ENCODE results near the gene PSMA5. TPM values are rescaled to one million over a fixed set of nuclear protein-coding genes. Genes with fewer than 3 reads are reported as not detected.

PSMA5 gene
- total RNA-seq, 5 donors from 2014 or later (not counting 1 experiment from before 2014, with no cell fraction given), result 41.1 to 91.2 (median 75.5) TPM

GRCh38 chr1:109354929-109355328 lies 71.3 kb downstream of the PSMA5 start:
- H3K4me1 ChIP-seq (ENCODE audit: control insufficient read depth in 1 of 2, extremely low read depth in 1 of 2, insufficient read depth in 2 of 2, low read length in 2 of 2), result no peaks in the 10 kb centered on the region
- no peaks in the 10 kb centered on the region for H3K9me3 ChIP-seq
- H3K27ac ChIP-seq (ENCODE audit: low read length), result no peak overlapping the region
- no peaks in the 10 kb centered on the region for H3K36me3 ChIP-seq (ENCODE audit: control insufficient read depth in 2 of 2, extremely low read depth in 1 of 2, insufficient read depth in 1 of 2, low read length in 1 of 2)
- ChIA-PET CTCF (interaction anchor here in 1 of 2 donors (1.0 kb wide), 1 partner anchor 13 kb away, joined by 3 read pairs; no protein-coding TSS in a partner anchor), POLR2A (no interaction called here)
- no peaks in the 10 kb centered on the region for H3K36me3 Mint-ChIP-seq
- H3K4me3 ChIP-seq (ENCODE audit: control insufficient read depth in 1 of 2, extremely low read depth in 1 of 2, low read length in 1 of 2), result no peak overlapping the region
- WGBS (ENCODE audit: insufficient coverage), result no CpG with 5 or more reads among the region's 3 CpGs
- H3K27me3 Mint-ChIP-seq, result peaks cover 5 to 8% of the 10 kb centered on the region in 2 donors
- H3K27ac Mint-ChIP-seq, result no peak overlapping the region
- ATAC-seq (replicated peaks in 1 of 4), result no peak
- H3K4me1 Mint-ChIP-seq, result peaks cover 3 to 7% (median 4%) of the 10 kb centered on the region in 3 donors
- no peaks in the 10 kb centered on the region for H3K9me3 Mint-ChIP-seq
- peaks cover 0 to 9% of the 10 kb centered on the region in 2 experiments for H3K27me3 ChIP-seq (replicated peaks in 1 of 2; ENCODE audit: control insufficient read depth in 2 of 2, extremely low read depth in 1 of 2, insufficient read depth in 2 of 2, low read length in 1 of 2)
- DNase-seq, result no peak
- H3K4me3 Mint-ChIP-seq, result no peak overlapping the region

DNA sequence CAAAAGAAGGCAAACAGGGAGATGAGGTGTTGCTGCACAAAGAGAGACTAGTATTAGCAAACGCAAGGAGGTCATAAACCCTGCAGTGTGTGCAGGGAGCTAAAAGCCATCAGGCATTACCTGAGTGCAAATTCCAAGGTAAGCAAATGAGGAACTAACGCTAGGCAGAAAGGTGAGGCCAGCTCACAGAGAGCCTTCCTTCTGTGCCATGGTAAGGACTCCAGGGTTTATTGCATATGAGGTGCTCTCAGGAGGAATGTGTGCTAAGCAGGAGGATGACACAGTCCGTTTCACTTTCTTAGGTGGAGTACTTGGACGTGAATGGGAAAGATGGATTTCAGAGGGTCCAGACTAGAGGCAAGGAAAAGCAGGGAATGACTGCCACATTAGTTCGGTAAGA lies 74.8 kb downstream of the PSMA5 start:
- Histone ChIP-seq H3K36me3 (ENCODE audit: control insufficient read depth in 2 of 2, extremely low read depth in 1 of 2, insufficient read depth in 1 of 2, low read length in 1 of 2) (no peaks in the 10 kb centered on the region), H3K4me1 (ENCODE audit: control insufficient read depth in 1 of 2, extremely low read depth in 1 of 2, insufficient read depth in 2 of 2, low read length in 2 of 2) (no peaks in the 10 kb centered on the region), H3K27ac (ENCODE audit: low read length) (no peak overlapping the region), H3K4me3 (ENCODE audit: control insufficient read depth in 1 of 2, extremely low read depth in 1 of 2, low read length in 1 of 2) (no peak overlapping the region), H3K27me3 (replicated peaks in 1 of 2; ENCODE audit: control insufficient read depth in 2 of 2, extremely low read depth in 1 of 2, insufficient read depth in 2 of 2, low read length in 1 of 2) (peaks cover 0 to 14% of the 10 kb centered on the region in 2 experiments), H3K9me3 (no peaks in the 10 kb centered on the region)
- ATAC-seq (replicated peaks in 1 of 4) (no peak), DNase-seq (no peak)
- H3K4me1 Mint-ChIP-seq, result peaks cover 3 to 7% (median 4%) of the 10 kb centered on the region in 3 donors
- no peak overlapping the region for H3K27ac Mint-ChIP-seq
- CTCF ChIA-PET, result no interaction called here
- no peaks in the 10 kb centered on the region for H3K36me3 Mint-ChIP-seq
- WGBS (ENCODE audit: insufficient coverage), result 79% methylated on average over 5 of the region's 5 CpGs
- POLR2A ChIA-PET, result no interaction called here
- peaks cover 5 to 6% of the 10 kb centered on the region in 2 donors for H3K27me3 Mint-ChIP-seq
- H3K4me3 Mint-ChIP-seq, result no peak overlapping the region
- no peaks in the 10 kb centered on the region for H3K9me3 Mint-ChIP-seq

DNA sequence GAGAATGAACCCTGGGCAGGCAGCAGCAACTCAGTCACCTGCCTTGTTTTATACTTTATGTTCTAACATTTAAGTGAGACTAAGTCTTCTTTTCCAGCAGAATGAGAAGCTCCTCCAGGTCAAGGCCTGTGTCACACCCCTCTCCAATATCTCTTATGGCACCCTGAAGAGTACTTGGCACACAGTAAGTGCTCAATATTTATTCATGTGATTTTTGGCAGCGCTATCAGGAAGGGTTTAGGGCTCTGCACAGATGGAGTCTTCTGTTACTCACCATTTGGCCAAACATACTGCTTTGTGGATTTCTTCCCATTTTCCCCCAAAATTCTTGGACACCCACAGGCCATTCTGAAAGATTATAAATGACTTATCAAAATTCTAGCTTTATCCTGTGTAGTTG lies 75.6 kb downstream of the PSMA5 start:
- H3K4me1 ChIP-seq (ENCODE audit: control insufficient read depth in 1 of 2, extremely low read depth in 1 of 2, insufficient read depth in 2 of 2, low read length in 2 of 2), result no peaks in the 10 kb centered on the region
- Mint-ChIP-seq H3K9me3 (no peaks in the 10 kb centered on the region), H3K27me3 (peaks cover 5 to 6% of the 10 kb centered on the region in 2 donors), H3K36me3 (no peaks in the 10 kb centered on the region), H3K4me3 (no peak overlapping the region), H3K4me1 (peaks cover 3 to 7% (median 4%) of the 10 kb centered on the region in 3 donors), H3K27ac (no peak overlapping the region)
- no peak overlapping the region for H3K4me3 ChIP-seq (ENCODE audit: control insufficient read depth in 1 of 2, extremely low read depth in 1 of 2, low read length in 1 of 2)
- no peak overlapping the region for H3K27ac ChIP-seq (ENCODE audit: low read length)
- peaks cover 0 to 14% of the 10 kb centered on the region in 2 experiments for H3K27me3 ChIP-seq (replicated peaks in 1 of 2; ENCODE audit: control insufficient read depth in 2 of 2, extremely low read depth in 1 of 2, insufficient read depth in 2 of 2, low read length in 1 of 2)
- CTCF ChIA-PET, result interaction anchor here (0.5 to 0.9 kb wide), 2 partner anchors 71 to 1370 kb away, joined by 3 read pairs; no protein-coding TSS in a partner anchor
- H3K36me3 ChIP-seq (ENCODE audit: control insufficient read depth in 2 of 2, extremely low read depth in 1 of 2, insufficient read depth in 1 of 2, low read length in 1 of 2), result no peaks in the 10 kb centered on the region
- POLR2A ChIA-PET, result no interaction called here
- WGBS (ENCODE audit: insufficient coverage), result no CpG with 5 or more reads among the region's 1 CpG
- no peak for ATAC-seq (replicated peaks in 1 of 4)
- no peaks in the 10 kb centered on the region for H3K9me3 ChIP-seq
- no peak for DNase-seq

DNA sequence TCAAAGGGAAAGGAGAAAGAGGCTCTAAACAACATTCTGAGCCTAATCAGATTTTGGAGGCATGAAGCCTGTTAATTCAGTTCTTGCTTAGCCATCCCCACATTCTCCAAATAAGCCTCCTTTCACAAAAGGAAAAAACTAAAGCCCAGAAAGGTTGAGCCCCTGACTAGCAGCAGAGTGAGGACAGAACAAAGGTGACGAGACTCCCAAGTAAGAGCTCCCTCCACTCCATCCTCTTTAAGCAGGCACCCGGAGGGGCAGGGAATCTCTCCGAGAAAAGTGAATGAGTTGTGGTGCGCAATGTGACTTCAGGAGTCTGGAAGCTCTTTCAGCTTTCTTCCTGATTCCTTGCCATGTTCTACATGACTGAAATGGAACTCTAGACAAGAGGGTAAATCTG lies 76.1 kb downstream of the PSMA5 start:
- no peaks in the 10 kb centered on the region for H3K4me1 ChIP-seq (ENCODE audit: control insufficient read depth in 1 of 2, extremely low read depth in 1 of 2, insufficient read depth in 2 of 2, low read length in 2 of 2)
- Mint-ChIP-seq H3K27ac (no peak overlapping the region), H3K27me3 (peaks cover 5 to 6% of the 10 kb centered on the region in 2 donors), H3K4me3 (no peak overlapping the region), H3K36me3 (no peaks in the 10 kb centered on the region), H3K9me3 (no peaks in the 10 kb centered on the region), H3K4me1 (peaks cover 3 to 7% (median 4%) of the 10 kb centered on the region in 3 donors)
- H3K9me3 ChIP-seq, result no peaks in the 10 kb centered on the region
- POLR2A ChIA-PET, result no interaction called here
- no peaks in the 10 kb centered on the region for H3K36me3 ChIP-seq (ENCODE audit: control insufficient read depth in 2 of 2, extremely low read depth in 1 of 2, insufficient read depth in 1 of 2, low read length in 1 of 2)
- WGBS (ENCODE audit: insufficient coverage), result 96% methylated on average over 3 of the region's 4 CpGs
- CTCF ChIA-PET, result interaction anchor here in 1 of 2 donors (0.9 kb wide), 1 partner anchor 71 kb away, joined by 3 read pairs; no protein-coding TSS in a partner anchor
- H3K4me3 ChIP-seq (ENCODE audit: control insufficient read depth in 1 of 2, extremely low read depth in 1 of 2, low read length in 1 of 2), result no peak overlapping the region
- DNase-seq (no peak), ATAC-seq (replicated peaks in 1 of 4) (no peak)
- H3K27me3 ChIP-seq (replicated peaks in 1 of 2; ENCODE audit: control insufficient read depth in 2 of 2, extremely low read depth in 1 of 2, insufficient read depth in 2 of 2, low read length in 1 of 2), result peaks cover 0 to 14% of the 10 kb centered on the region in 2 experiments
- no peak overlapping the region for H3K27ac ChIP-seq (ENCODE audit: low read length)

Other genes with a start within 250 kb of the PSMA5 start
- 100 to 1,000 TPM; 106 to 192 (median 173) TPM for gene SARS1, start 212.5 kb downstream of the PSMA5 start, total RNA-seq
- 1 to 10 TPM; 4.1 to 5.3 (median 4.7) TPM for gene CELSR2, start 176.9 kb downstream of the PSMA5 start, total RNA-seq
- gene PSRC1, start 143.3 kb downstream of the PSMA5 start, total RNA-seq, result 1 to 10 TPM in 2 of 5 donors, under 1 TPM in 3; 0.35 to 1.6 (median 0.72) TPM
- gene MYBPHL, start 119.4 kb downstream of the PSMA5 start, total RNA-seq, result not detected
- 1 to 10 TPM in 4 of 5 donors, under 1 TPM in 1; 0.82 to 2.9 (median 1.5) TPM for gene SORT1, start 28.5 kb downstream of the PSMA5 start, total RNA-seq
- gene SYPL2, start 40.1 kb upstream of the PSMA5 start, total RNA-seq, result under 1 TPM in 4 of 5 donors, not detected in 1; 0.09 to 0.13 (median 0.11) TPM
- 10 to 100 TPM in 4 of 5 donors, 1 to 10 TPM in 1; 9.7 to 13.2 (median 12.5) TPM for gene ATXN7L2, start 57.5 kb upstream of the PSMA5 start, total RNA-seq
- 10 to 100 TPM; 23.6 to 42.6 (median 39.5) TPM for gene CYB561D1, start 67.6 kb upstream of the PSMA5 start, total RNA-seq
- gene AMIGO1, start 83.3 kb upstream of the PSMA5 start, total RNA-seq, result 10 to 100 TPM; 13.2 to 28.2 (median 21.5) TPM
- gene GPR61, start 113.4 kb upstream of the PSMA5 start, total RNA-seq, result under 1 TPM; 0.16 to 0.75 (median 0.39) TPM
- 1 to 10 TPM; 5.4 to 7.2 (median 6.5) TPM for gene GNAI3, start 122.2 kb upstream of the PSMA5 start, total RNA-seq
- not detected for gene GNAT2, start 193.2 kb upstream of the PSMA5 start, total RNA-seq
- 100 to 1,000 TPM in 3 of 5 donors, 10 to 100 TPM in 2; 90.2 to 285 (median 100) TPM for gene AMPD2, start 193.4 kb upstream of the PSMA5 start, total RNA-seq
- gene GSTM4, start 229.7 kb upstream of the PSMA5 start, total RNA-seq, result 10 to 100 TPM; 14.6 to 28.5 (median 20.8) TPM
- 100 to 1,000 TPM in 1 of 5 donors, 10 to 100 TPM in 4; 51.9 to 102 (median 77.4) TPM for gene GSTM2, start 241.6 kb upstream of the PSMA5 start, total RNA-seq